PC-9 (cell line): ENCODE measurements around the gene CAST.

ENCODE experiments used
- CTCF ChIP-seq: fragments of 200-600 bp; sonication (generic); conservative IDR thresholded peaks from 2 replicates; pipeline ENCODE4 v1.6.1; 2017; ENCODE audit warnings: mixed run types, antibody characterized with exemption, mild to moderate bottlenecking, moderate library complexity
- EZH2 ChIP-seq: fragments of 200-600 bp; sonication (generic); IDR thresholded peaks from 2 replicates; pipeline ENCODE4 v1.8.0; 2017; ENCODE audit warnings: antibody characterized with exemption, low read depth

GRCh38 chr5:96634881-96635280 lies 27.3 kb upstream of the CAST start:
- TF ChIP-seq CTCF: no peak
- no peak for TF ChIP-seq EZH2
